NCI-H1417 treated with DMSO at 0.1 percent for 48 hours (cell line): ENCODE measurements around the gene ITPK1.

ENCODE experiments used
- DNase-seq: peaks from one replicate; lab custom pipeline; 2025; lab: John Stamatoyannopoulos, UW

The ITPK1 gene

GRCh38 chr14:92888896-92889295 is 226.8 kb downstream of the ITPK1 start:
- no peak for DNase-seq

GRCh38 chr14:92887157-92887556 is 228.6 kb downstream of the ITPK1 start:
- no peak for DNase-seq
